ENCODE results near the gene RAB4A.
"Not testable (repeated sequence)": the region's sequence is repeated elsewhere in the genome, so short reads cannot be mapped to it uniquely, and the experiment has no call there.

RAB4A gene

GRCh38 chr1:229273507-229274232, 2.8 kb downstream of the RAB4A start:
- no peak for DNase-seq

DNA sequence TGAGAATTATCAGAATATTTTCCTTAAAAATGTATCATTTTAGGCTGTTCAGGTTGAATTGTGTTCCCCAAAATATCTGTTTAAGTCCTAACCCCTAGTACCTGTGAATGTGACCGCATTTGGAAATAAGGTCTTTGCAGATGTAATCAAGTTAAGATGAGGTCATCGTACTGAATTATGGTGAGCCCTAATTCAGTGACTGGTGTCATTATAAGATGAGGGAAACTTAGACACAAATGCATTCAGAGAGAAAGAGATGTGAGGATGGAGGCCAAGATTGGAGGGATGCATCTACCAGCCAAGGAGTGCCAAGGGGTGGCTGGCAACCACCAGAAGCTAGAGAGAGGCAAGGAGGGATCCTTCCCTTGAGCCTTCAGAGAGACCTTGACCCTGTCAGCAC, 4.1 kb downstream of the RAB4A start:
- DNase-seq, result no peak

GRCh38 chr1:229278120-229278741, 7.3 kb downstream of the RAB4A start:
- DNase-seq, result no peak

DNA sequence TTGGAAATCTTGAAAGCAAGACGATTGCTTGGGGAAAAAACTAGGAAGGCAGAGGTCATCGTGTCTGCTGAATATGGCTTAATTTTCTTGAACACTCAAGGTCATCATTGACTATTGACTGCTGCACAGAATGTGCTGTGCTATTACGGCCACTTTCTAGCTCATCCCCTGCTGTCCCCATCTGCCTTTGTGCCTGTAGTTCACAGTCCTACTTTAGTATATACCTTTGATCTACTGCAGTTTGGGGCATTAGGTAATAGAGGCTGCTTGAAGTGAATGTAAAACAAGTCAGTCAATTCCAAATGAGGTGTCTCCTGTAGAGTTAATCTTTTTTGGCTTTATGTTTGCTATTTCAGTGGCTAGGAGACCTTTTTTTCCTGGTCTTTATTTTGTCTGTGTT, 8.3 kb downstream of the RAB4A start:
- DNase-seq, result no peak

GRCh38 chr1:229280037-229280828, 9.3 kb downstream of the RAB4A start:
- DNase-seq, result no peak

GRCh38 chr1:229280921-229281320, 10.0 kb downstream of the RAB4A start:
- no peak for DNase-seq

DNA sequence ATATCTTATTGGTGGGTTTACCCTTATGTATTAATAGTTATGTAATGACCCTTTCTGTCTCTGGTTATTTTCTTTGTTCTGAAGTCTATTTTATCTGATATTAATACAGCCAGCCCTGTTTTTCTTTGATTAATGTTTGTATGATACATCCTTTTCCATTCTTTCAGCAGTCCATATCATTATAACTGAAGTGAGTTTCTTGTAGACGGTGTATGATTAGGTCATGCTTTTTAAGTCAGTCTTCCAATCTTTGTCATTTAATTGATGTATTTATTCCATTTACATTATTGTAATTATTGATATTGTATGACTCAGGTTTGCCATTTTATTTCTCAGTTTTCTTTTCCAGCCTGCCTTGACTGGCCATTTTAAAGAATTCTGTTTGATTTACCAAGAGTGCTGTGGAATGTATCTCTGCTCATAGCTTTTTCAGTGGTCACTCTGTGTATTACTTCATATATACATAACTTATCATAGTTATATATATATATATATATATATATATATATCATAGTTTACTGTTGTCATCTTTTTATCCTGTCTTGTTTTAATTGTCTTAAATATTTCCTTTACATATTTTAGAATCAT, 10.5 kb downstream of the RAB4A start:
- no peak for DNase-seq

DNA sequence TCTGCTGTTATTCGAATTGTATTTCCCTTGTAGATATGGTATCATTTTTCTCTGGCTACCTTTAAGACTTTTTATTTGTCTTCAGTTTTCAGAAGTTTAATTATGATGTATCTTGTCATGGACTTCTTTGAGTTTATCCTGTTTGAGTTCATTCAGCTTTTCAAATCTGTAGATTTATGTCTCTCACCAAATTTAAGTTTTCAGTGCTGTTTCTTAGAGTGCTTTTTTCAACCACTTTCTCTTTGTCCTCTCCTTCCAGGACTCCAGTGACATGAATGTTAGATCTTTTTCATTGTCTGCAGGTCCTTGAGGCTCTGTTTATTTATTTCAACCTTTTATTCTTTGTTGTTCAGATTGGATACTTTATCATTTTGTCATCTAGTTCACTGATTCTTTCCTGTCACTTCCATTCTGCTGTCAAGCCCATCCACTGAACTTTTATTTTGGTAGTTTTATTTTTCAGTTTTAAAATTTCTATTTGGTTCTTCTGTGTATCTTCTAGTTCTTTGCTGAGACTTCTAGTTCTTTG, 11.4 kb downstream of the RAB4A start:
- no peak for DNase-seq

DNA sequence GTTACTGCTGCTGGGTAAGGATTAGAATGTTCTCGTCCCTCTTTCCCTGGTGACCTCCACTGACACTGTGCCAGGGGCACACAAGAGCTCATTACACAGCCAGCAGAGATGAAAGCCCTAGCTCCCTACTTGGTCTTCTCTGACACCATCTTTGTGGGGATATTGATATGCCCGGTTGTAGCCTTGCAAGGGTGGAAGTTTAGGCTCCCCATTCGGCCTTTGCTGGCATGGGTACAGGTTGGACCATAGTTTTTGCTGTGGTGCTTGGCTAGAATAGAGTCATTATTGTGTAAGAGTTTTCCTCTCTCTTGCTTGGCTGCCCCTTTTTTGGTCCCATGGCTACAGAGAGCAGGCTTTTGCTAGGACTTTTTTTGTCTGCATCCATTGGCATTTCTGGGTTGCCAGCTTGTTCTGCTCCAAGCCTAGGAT, 12.3 kb downstream of the RAB4A start:
- DNase-seq, result no peak

DNA sequence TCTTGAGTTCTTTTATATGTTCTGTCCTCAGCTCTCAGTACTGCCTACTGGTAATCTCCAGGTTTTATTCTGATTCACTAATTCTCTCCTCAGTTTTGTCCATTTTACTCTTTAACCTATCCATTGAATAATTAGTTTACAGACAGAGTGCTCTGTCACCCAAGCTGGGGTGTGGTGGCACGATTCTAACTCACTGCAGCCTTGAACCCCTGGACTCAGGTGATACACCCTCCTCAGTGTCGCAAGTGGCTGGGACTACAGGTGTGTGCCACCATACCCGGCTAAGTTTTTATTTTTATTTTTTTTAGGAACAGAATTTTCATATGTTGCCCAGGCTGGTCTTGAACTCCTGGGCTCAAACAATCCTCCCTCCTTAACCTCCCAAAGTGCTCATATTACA, 14.0 kb downstream of the RAB4A start:
- no peak for DNase-seq

GRCh38 chr1:229285440-229285839, 14.5 kb downstream of the RAB4A start:
- no peak for DNase-seq

DNA sequence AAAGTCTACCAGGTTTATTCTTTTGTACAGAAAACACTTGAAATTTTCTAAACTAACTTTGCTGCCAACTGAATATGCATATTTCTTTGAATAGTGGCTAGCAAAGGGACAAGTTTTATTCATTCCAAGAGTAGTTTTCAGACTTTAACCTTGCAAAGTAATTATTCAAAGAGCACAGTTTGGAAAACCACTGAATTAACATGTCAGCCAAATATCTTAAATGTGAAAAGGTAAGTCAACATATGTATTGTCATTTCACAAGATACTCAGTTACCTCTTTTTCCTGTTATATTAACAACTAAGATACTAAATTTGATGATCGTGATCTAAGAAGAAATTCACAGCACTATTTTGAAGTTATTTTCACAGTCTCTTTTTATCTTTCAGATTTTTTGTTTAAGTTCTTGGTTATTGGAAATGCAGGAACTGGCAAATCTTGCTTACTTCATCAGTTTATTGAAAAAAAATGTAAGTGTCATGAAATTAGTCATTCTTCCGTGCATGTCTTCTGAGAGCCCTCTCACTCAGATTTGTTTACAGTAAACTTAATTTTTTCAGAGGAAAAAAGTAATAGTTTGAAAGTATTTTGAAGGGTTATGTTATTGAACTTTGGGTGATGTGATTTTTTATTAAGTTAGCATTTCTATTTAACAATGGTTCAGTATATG, 15.3 kb downstream of the RAB4A start:
- DNase-seq, result no peak

- DNase-seq, result no peak
Observed at GRCh38 chr1:229287267-229287666, 16.4 kb downstream of the RAB4A start.

GRCh38 chr1:229288516-229288915, 17.6 kb downstream of the RAB4A start:
- DNase-seq, result no peak

DNA sequence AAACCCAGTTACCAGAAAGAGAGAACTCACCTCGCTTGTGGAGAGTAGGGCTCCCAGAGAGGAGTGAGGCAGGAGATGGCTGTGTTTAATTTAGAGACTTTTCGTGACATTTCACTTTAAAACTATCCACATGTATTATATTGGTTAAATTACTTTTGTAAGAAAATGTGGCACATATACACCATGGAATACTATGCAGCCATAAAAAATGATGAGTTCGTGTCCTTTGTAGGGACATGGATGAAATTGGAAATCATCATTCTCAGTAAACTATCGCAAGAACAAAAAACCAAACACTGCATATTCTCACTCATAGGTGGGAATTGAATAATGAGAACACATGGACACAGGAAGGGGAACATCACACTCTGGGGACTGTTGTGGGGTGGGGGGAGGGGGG, 20.8 kb downstream of the RAB4A start:
- not testable (repeated sequence) for DNase-seq

GRCh38 chr1:229293528-229294204, 22.8 kb downstream of the RAB4A start:
- DNase-seq, result no peak

DNA sequence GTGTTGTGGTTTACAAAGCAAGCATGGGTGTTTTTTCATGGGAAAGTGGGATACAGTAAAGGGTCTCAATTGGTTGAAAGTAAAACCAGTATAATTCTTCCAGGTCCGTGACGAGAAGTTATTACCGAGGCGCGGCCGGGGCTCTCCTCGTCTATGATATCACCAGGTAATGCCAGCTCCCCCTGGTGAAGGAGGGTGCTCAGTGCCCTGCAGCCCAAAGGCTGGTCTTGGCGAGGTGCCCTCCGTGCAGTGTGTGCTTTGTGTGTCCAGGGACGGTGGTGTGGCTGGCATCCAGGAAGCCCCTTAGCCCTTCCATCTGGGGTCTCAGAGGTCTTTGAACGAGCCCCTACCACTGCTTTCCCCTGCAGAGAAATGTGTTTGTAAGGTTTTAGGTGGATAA, 24.8 kb downstream of the RAB4A start:
- no peak for DNase-seq

DNA sequence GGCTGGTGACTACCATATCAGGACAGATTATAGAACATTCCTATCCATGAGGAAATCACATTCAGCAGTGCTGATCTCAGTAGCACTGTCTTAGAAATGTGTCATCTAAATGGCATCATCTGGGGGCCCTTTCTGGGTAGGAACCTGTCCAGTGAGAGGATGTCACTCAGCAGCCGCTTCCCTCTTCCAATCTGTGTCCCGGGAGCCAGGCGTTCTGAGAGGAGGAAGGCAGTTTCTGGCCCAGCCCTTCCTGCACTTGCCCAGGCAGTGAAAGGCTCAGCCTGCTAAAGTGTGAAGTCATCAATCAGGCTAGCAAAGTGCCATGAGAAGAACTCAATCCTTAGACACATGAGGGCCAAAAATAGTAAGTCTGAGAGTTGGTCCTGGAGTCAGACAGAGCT, 25.6 kb downstream of the RAB4A start:
- no peak for DNase-seq

GRCh38 chr1:229297746-229298145, 26.8 kb downstream of the RAB4A start:
- no peak for DNase-seq

DNA sequence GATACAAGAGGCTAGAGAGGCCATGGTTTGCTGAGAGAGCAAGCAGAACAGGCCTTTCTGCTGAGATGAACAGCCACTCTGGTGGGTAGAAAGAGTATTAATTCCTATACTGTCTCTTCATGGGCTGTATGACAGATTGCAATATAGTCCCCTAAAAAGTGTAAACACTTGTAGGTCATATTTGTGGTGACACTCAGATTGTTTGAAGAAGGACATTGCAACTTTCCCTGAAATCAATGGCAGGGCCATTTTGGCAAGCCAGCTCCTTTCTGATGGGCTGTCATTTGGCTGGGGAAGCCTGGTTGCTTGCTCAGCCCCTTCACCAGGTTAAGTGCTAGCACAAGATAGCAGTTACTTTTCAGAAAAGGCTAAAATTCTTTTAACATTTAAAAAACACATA, 27.5 kb downstream of the RAB4A start:
- DNase-seq, result no peak

- DNase-seq, result no peak
Observed at GRCh38 chr1:229298887-229299503, 28.1 kb downstream of the RAB4A start.
